IMR-90 (cell line): ENCODE data around the gene NFATC3.
"Not testable (repeated sequence)": the region's sequence is repeated elsewhere in the genome, so short reads cannot be mapped to it uniquely, and the experiment has no call there.

Experiments used
- BHLHE40 ChIP-seq: fragments of 150-350 bp; IDR thresholded peaks from 2 replicates; pipeline ENCODE4 v1.6.1; 2016; ENCODE audit warnings: mild to moderate bottlenecking, low read depth, low read length
- CEBPB ChIP-seq: IDR thresholded peaks from 2 replicates; pipeline ENCODE4 v1.6.1; 2012; ENCODE audit warnings: low read depth, low read length, improper control_type of control experiment
- CTCF ChIP-seq: conservative IDR thresholded peaks from 2 replicates; pipeline ENCODE4 v1.5.1; 2012; ENCODE audit warnings: mild to moderate bottlenecking, low read depth, low read length, improper control_type of control experiment
- NFE2L2 ChIP-seq: fragments of 150-350 bp; IDR thresholded peaks from 2 replicates; pipeline ENCODE4 v1.6.1; 2016; ENCODE audit warnings: low read depth, mild to moderate bottlenecking, low read length
- POLR2A ChIP-seq: IDR thresholded peaks from 2 replicates; pipeline ENCODE4 v1.6.1; 2012; ENCODE audit warnings: mild to moderate bottlenecking, low read depth, low read length
- RAD21 ChIP-seq: IDR thresholded peaks from 2 replicates; pipeline ENCODE4 v1.6.1; 2012; ENCODE audit warnings: low read length, improper control_type of control experiment
- SMC3 ChIP-seq: fragments of 150-350 bp; IDR thresholded peaks from 2 replicates; pipeline ENCODE4 v1.6.1; 2016; ENCODE audit warnings: low read depth, mild to moderate bottlenecking, antibody characterized with exemption, low read length, moderate library complexity
- USF2 ChIP-seq: fragments of 150-350 bp; IDR thresholded peaks from 2 replicates; pipeline ENCODE4 v1.6.1; 2017; ENCODE audit warnings: mild to moderate bottlenecking, antibody characterized with exemption, low read length, low read depth

DNA sequence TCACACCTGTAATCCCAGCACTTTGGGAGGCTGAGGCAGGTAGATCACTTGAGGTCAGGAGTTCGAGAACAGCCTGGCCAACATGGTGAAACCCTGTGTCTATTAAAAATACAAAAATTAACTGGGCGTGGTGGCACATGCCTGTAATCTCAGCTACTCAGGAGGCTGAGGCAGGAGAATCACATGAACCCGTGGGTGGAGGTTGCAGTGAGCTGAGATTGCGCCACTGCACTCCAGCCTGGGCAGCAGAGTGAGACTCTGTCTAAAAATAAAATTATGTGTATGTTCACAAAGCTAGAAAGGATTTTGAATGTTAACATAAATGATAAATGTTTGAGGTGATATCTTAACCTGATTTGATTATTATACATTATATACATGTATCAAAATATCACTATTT is 47.8 kb downstream of the NFATC3 start:
- TF ChIP-seq POLR2A, CTCF, NFE2L2, SMC3, RAD21, CEBPB, BHLHE40, USF2: not testable (repeated sequence)
